Measurements from ENCODE around the gene RHOBTB3. TPM values are rescaled to one million over a fixed set of nuclear protein-coding genes. Genes with fewer than 3 reads are reported as not detected.

The RHOBTB3 gene
- total RNA-seq, 1 experiment from 2014 or later, result 84.3 TPM

DNA sequence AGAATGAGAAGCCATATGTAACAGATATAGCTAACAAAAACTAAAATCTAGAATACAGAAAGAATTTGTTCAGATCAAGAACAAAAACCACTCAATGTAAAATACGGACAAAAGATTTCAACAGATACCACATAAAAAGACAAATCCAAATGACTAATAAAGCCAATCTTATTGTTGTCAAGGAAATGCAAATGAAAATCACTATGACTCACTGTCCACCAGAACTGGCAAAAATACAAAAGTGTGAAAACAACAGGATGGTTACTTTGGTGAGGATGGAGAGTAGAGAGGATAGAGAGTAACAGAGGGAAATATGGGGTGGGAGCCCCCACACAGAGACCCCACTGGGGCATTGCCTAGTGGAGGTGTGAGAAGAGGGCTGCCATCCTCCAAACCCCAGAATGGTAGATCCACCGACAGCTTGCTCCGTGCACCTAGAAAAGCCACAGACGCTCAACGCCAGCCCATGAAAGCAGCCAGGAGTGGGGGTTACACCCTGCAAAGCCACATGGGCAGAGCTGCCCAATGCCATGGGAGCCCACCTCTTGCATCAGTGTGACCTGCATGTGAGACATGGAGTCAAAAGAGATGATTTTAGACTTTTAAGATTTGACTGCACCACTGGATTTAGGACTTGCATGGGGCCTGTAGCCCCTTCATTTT is 15.2 kb upstream of the RHOBTB3 start (continued):
- TF ChIP-seq, protein P1, sequence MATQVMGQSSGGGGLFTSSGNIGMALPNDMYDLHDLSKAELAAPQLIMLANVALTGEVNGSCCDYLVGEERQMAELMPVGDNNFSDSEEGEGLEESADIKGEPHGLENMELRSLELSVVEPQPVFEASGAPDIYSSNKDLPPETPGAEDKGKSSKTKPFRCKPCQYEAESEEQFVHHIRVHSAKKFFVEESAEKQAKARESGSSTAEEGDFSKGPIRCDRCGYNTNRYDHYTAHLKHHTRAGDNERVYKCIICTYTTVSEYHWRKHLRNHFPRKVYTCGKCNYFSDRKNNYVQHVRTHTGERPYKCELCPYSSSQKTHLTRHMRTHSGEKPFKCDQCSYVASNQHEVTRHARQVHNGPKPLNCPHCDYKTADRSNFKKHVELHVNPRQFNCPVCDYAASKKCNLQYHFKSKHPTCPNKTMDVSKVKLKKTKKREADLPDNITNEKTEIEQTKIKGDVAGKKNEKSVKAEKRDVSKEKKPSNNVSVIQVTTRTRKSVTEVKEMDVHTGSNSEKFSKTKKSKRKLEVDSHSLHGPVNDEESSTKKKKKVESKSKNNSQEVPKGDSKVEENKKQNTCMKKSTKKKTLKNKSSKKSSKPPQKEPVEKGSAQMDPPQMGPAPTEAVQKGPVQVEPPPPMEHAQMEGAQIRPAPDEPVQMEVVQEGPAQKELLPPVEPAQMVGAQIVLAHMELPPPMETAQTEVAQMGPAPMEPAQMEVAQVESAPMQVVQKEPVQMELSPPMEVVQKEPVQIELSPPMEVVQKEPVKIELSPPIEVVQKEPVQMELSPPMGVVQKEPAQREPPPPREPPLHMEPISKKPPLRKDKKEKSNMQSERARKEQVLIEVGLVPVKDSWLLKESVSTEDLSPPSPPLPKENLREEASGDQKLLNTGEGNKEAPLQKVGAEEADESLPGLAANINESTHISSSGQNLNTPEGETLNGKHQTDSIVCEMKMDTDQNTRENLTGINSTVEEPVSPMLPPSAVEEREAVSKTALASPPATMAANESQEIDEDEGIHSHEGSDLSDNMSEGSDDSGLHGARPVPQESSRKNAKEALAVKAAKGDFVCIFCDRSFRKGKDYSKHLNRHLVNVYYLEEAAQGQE (IDR thresholded peaks at IDR 0.05; ENCODE audit: low read depth), result no peak
- TF ChIP-seq FOSL1 (IDR thresholded peaks at IDR 0.05; ENCODE audit: low read depth), result peak; percentile 85

- Histone ChIP-seq H4K20me1 (ENCODE audit: insufficient read depth) (no peaks in the 10 kb centered on the region), H3K4me1 (ENCODE audit: control insufficient read depth in 1 of 2, insufficient read depth in 2 of 2, low read length in 2 of 2) (peaks cover 33 to 57% of the 10 kb centered on the region in 2 experiments), H3K4me2 (ENCODE audit: low read length) (no peak overlapping the region), H3K79me2 (ENCODE audit: insufficient read depth, low read length) (no peaks in the 10 kb centered on the region), H3K27ac (ENCODE audit: low read depth, low read length) (no peak overlapping the region), H3K27me3 (ENCODE audit: insufficient read depth, low read length) (no peaks in the 10 kb centered on the region), H3K4me3 (replicated peaks in 1 of 2; ENCODE audit: low read depth in 1 of 2, low read length in 2 of 2) (no peak overlapping the region), H3K36me3 (ENCODE audit: control insufficient read depth in 1 of 2, insufficient read depth in 2 of 2, low read length in 2 of 2) (no peaks in the 10 kb centered on the region), H3K9me2 (ENCODE audit: insufficient read depth) (no peaks in the 10 kb centered on the region), H3K9ac (ENCODE audit: low read length) (no peak overlapping the region), H2AFZ (ENCODE audit: low read depth, low read length, poor library complexity, severe bottlenecking) (no peak overlapping the region), H3K9me3 (ENCODE audit: control insufficient read depth in 1 of 2, insufficient read depth in 1 of 2, low read depth in 1 of 2, low read length in 2 of 2) (no peaks in the 10 kb centered on the region)
- POLR2A ChIA-PET, result no interaction called here
- CTCF ChIA-PET, result no interaction called here
- no TSS peak for BruUV-seq (replicated peaks)
- ATAC-seq, result no peak
- DNase-seq (ENCODE audit: low read depth, low spot score), result no peak
- intact Hi-C loops (cut with micrococcal nuclease), result no loop called here
- RAD21 ChIA-PET (ENCODE audit: low non-redundant PET in 1 of 2, low total read pairs in 2 of 2, uncharacterized antibody in 2 of 2, unreplicated experiment in 2 of 2), result no interaction called here
- TF ChIP-seq EGR1 (IDR thresholded peaks at IDR 0.05; ENCODE audit: low read depth) (no peak), POLR2A (IDR thresholded peaks at IDR 0.05; ENCODE audit: borderline replicate concordance, extremely low read depth, insufficient read depth, insufficient read length) (no peak), EZH2phosphoT487 (IDR thresholded peaks at IDR 0.05; ENCODE audit: borderline replicate concordance) (no peak), CEBPB (IDR thresholded peaks at IDR 0.05; ENCODE audit: low read depth) (no peak), YY1 (IDR thresholded peaks at IDR 0.05; ENCODE audit: extremely low read depth, insufficient replicate concordance, low read depth, low read length) (no peak), CTCF (IDR thresholded peaks at IDR 0.05 in 2 of 3, conservative IDR thresholded peaks at IDR 0.05 in 1 of 3; ENCODE audit: borderline replicate concordance in 1 of 3, insufficient read depth in 1 of 3, low read depth in 2 of 3, low read length in 2 of 3) (no peak), ZNF274 (IDR thresholded peaks at IDR 0.05; ENCODE audit: low read depth, low read length) (no peak), CBX3 (IDR thresholded peaks at IDR 0.05; ENCODE audit: low read depth) (no peak), SIN3A (IDR thresholded peaks at IDR 0.05; ENCODE audit: low read depth) (no peak), SP1 (IDR thresholded peaks at IDR 0.05; ENCODE audit: low read depth) (no peak)
- TF ChIP-seq, protein P2, sequence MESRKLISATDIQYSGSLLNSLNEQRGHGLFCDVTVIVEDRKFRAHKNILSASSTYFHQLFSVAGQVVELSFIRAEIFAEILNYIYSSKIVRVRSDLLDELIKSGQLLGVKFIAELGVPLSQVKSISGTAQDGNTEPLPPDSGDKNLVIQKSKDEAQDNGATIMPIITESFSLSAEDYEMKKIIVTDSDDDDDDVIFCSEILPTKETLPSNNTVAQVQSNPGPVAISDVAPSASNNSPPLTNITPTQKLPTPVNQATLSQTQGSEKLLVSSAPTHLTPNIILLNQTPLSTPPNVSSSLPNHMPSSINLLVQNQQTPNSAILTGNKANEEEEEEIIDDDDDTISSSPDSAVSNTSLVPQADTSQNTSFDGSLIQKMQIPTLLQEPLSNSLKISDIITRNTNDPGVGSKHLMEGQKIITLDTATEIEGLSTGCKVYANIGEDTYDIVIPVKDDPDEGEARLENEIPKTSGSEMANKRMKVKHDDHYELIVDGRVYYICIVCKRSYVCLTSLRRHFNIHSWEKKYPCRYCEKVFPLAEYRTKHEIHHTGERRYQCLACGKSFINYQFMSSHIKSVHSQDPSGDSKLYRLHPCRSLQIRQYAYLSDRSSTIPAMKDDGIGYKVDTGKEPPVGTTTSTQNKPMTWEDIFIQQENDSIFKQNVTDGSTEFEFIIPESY (IDR thresholded peaks at IDR 0.05; ENCODE audit: extremely low read depth, insufficient replicate concordance, low read length), result no peak
- TF ChIP-seq, protein P1 (IDR thresholded peaks at IDR 0.05; ENCODE audit: low read depth), result no peak
Observed at GRCh38 chr5:95717439-95717838, 13.7 kb upstream of the RHOBTB3 start.
